ENCODE data around the gene TRDMT1. TPM values are rescaled to one million over a fixed set of nuclear protein-coding genes. Genes with fewer than 3 reads are reported as not detected.

TRDMT1 gene
- total RNA-seq, 1 donor from 2014 or later: 28.1 TPM

DNA sequence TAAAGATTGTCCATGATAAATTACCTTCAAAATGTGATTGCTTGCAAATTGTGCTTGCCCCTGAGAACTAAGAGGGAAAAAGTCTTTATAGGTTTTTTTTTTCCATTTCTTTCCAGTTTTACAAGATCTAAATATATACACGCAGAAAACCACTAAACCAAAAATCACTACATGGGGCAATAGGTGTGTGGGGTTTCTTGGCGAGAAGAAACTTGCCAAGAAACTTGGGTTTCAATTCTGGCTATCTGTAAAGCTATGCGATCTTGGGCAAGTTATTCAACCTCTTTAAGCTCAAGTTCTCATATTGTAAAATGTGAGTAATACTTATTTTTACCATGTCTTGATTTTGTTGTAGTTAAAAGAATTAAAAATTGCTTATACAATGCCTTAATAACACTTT, 88.9 kb downstream of the TRDMT1 start:
- FAIRE-seq (no peak), DNase-seq (ENCODE audit: low spot score in 2 of 2) (no peak)

- DNase-seq (ENCODE audit: low spot score in 2 of 2): no peak
- no peak for FAIRE-seq
These were observed 91.8 kb downstream of the TRDMT1 start for GRCh38 chr10:17109475-17110207.

DNA sequence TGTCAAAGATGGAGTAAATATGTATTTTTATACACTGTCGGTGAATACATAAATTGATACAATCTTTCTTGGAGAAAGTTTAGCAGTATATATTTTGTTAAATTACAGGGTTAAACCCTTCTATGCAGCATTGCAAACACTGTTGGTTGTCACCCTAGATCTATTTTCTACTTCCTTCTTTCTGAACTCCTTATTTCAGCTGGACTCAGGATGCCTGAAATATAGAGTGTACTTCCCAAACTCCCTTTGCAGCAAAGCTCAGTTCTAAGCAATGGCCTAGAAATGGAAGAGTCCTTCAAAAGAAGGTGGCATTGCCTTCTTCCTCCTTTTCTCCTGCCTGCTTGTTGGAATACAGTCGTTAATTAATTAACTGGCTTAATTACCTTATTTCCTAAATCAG, 92.4 kb downstream of the TRDMT1 start:
- FAIRE-seq: no peak
- DNase-seq (ENCODE audit: low spot score in 2 of 2): no peak

GRCh38 chr10:17106991-17107390, 94.5 kb downstream of the TRDMT1 start:
- no peak for FAIRE-seq

DNA sequence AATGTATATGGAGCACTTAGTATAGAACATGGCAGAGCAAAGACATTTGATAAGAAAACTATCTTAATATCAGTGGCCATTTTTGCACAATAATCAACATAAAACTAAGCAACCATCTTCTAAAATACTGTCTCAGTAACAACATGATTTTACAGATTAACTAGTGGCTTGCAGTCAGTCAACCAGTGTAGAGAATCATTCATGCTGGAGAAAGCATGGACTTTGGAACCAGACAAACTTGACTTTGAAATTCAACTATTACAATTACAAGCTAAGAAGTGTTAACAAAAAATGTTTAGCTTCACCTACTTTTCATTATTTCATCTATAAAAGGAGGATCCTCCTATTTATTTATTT, 99.6 kb downstream of the TRDMT1 start:
- DNase-seq (ENCODE audit: low spot score in 2 of 2) (no peak), FAIRE-seq (no peak)

More at GRCh38 chr10:17106991-17107390, 94.5 kb downstream of the TRDMT1 start:
- DNase-seq (ENCODE audit: low spot score in 2 of 2): no peak

- FAIRE-seq (no peak), DNase-seq (ENCODE audit: low spot score in 2 of 2) (no peak)
These were observed 100.1 kb downstream of the TRDMT1 start for GRCh38 chr10:17101257-17101909.

- DNase-seq (ENCODE audit: low spot score in 2 of 2): no peak
- no peak for FAIRE-seq
These were observed 100.9 kb downstream of the TRDMT1 start for GRCh38 chr10:17100586-17100985.

- DNase-seq (ENCODE audit: low spot score in 2 of 2): no peak
- no peak for FAIRE-seq
These were observed 103.5 kb downstream of the TRDMT1 start for GRCh38 chr10:17098012-17098411.

Small RNAs within 50 kb of the gene (small RNA-seq; reads per million reads assigned to genes)
- not detected for gene AC067747.1

Other genes starting within 250 kb of the TRDMT1 start
- 1.2 TPM for gene CUBN, start 71.9 kb downstream of the TRDMT1 start, total RNA-seq
- 191 TPM for gene VIM, start 26.6 kb upstream of the TRDMT1 start, total RNA-seq

Data from frontal cortex (tissue), 4 donors.